Nucleus accumbens (tissue), 56 donors: ENCODE measurements around the gene FAM131A.

Experiments
- DNase-seq, 56 donors: peaks; one replicate each; lab custom pipeline; 2025; lab: John Stamatoyannopoulos, UW

Gene FAM131A

GRCh38 chr3:184372296-184372821 lies 35.0 kb downstream of the FAM131A start:
- peak in 1 of 56 donors; percentile 15 for DNase-seq

- no peak for DNase-seq
Observed at GRCh38 chr3:184372911-184373310, 35.5 kb downstream of the FAM131A start.

- DNase-seq, result no peak
Observed at GRCh38 chr3:184373422-184373821, 36.0 kb downstream of the FAM131A start.

GRCh38 chr3:184375747-184376461 lies 38.5 kb downstream of the FAM131A start:
- no peak for DNase-seq

- no peak for DNase-seq
Observed at GRCh38 chr3:184377374-184377773, 40.0 kb downstream of the FAM131A start.

- DNase-seq, result no peak
Observed at GRCh38 chr3:184377882-184378445, 40.6 kb downstream of the FAM131A start, which contains the start of gene THPO. Gene THPO (minus strand): TSS chr3:184378207. CDS start chr3:184376259, 1,948 bp downstream.

GRCh38 chr3:184378651-184379357 lies 41.4 kb downstream of the FAM131A start:
- DNase-seq, result no peak

- no peak for DNase-seq
Observed at GRCh38 chr3:184379358-184380184, 42.2 kb downstream of the FAM131A start, which contains the start of gene CHRD. Gene CHRD (plus strand): TSS chr3:184380054. CDS start chr3:184380319, 265 bp downstream.

- DNase-seq, result peak in 32 of 56 donors; percentile 9 to 72 (median 26)
Observed at GRCh38 chr3:184380185-184380626, 42.8 kb downstream of the FAM131A start.

GRCh38 chr3:184380627-184381260 lies 43.3 kb downstream of the FAM131A start:
- no peak for DNase-seq

GRCh38 chr3:184381261-184382224 lies 44.1 kb downstream of the FAM131A start:
- no peak for DNase-seq

GRCh38 chr3:184382326-184383032 lies 45.1 kb downstream of the FAM131A start:
- DNase-seq, result no peak

GRCh38 chr3:184383033-184383740 lies 45.8 kb downstream of the FAM131A start:
- DNase-seq, result no peak

GRCh38 chr3:184384342-184384741 lies 46.9 kb downstream of the FAM131A start:
- no peak for DNase-seq

GRCh38 chr3:184384856-184385422 lies 47.5 kb downstream of the FAM131A start:
- DNase-seq, result peak in 3 of 56 donors; percentile 14 to 28 (median 18)

- DNase-seq, result no peak
Observed at GRCh38 chr3:184386047-184386806, 48.8 kb downstream of the FAM131A start.
